CD4-positive, alpha-beta memory T cell (primary cell): ENCODE measurements around the gene HEMK1. TPM values are rescaled to one million over a fixed set of nuclear protein-coding genes. Genes with fewer than 3 reads are reported as not detected.

Experiments used
- CTCF ChIA-PET: fragments of 350-600 bp; sonication (Branson Sonifier 250); formaldehyde crosslinking; loops from one replicate; lab custom pipeline; 2021; ENCODE audit warnings: inconsistent platforms; ENCODE audit not compliant: partially characterized antibody; lab: Charles Lee
- POLR2A ChIA-PET: fragments of 350-600 bp; sonication (Branson Sonifier 250); formaldehyde crosslinking; loops from one replicate; lab custom pipeline; 2021; ENCODE audit not compliant: partially characterized antibody; lab: Charles Lee
- DNase-seq, 5 donors: peaks; one replicate each; pipeline versions ENCODE4 v3.0.0 to v3.0.0-alpha.2; 2020 to 2022; ENCODE audit warnings: mixed read lengths in 1 of 5
- H3K27ac ChIP-seq: one replicate; pipeline ENCODE4 v1.7.0; 2013; ENCODE audit warnings: low read depth, low read length
- H3K27me3 ChIP-seq: 2 replicates; pipeline ENCODE4 v1.7.0; 2013; ENCODE audit warnings: mild to moderate bottlenecking, low read length, moderate library complexity; ENCODE audit not compliant: insufficient read depth
- H3K36me3 ChIP-seq: 2 replicates; pipeline ENCODE4 v1.7.0; 2013; ENCODE audit warnings: mild to moderate bottlenecking, low read length, moderate library complexity; ENCODE audit not compliant: insufficient read depth
- H3K4me1 ChIP-seq: 2 replicates; pipeline ENCODE4 v1.7.0; 2013; ENCODE audit warnings: mild to moderate bottlenecking, low read length, moderate library complexity; ENCODE audit not compliant: insufficient read depth
- H3K4me3 ChIP-seq, 2 donors: one replicate each; pipeline ENCODE4 v1.7.0; 2013; ENCODE audit warnings: low read length in 2 of 2, mild to moderate bottlenecking in 1 of 2
- H3K9me3 ChIP-seq, 2 donors: one replicate each; pipeline ENCODE4 v1.7.0; 2013; ENCODE audit warnings: low read length in 2 of 2, control low read depth in 1 of 2; ENCODE audit not compliant: control insufficient read depth in 1 of 2
- H3K27ac Mint-ChIP-seq, 7 donors: one replicate each; pipeline ENCODE4 v1.8.0; 2020 to 2021; ENCODE audit warnings: mixed read lengths in 7 of 7, mild to moderate bottlenecking in 6 of 7, inconsistent platforms in 3 of 7, moderate library complexity in 3 of 7
- H3K27me3 Mint-ChIP-seq, 2 donors: one replicate each; pipeline ENCODE4 v1.8.0; 2020 to 2021; ENCODE audit warnings: mixed read lengths in 2 of 2
- H3K36me3 Mint-ChIP-seq, 2 donors: one replicate each; pipeline ENCODE4 v1.8.0; 2020 to 2021; ENCODE audit warnings: mixed read lengths in 2 of 2, inconsistent platforms in 1 of 2, mild to moderate bottlenecking in 1 of 2
- H3K4me1 Mint-ChIP-seq, 4 donors: one replicate each; pipeline ENCODE4 v1.8.0; 2020 to 2021; ENCODE audit warnings: mixed read lengths in 4 of 4, mild to moderate bottlenecking in 1 of 4
- H3K4me3 Mint-ChIP-seq, 8 donors: one replicate each; pipeline ENCODE4 v1.8.0; 2020 to 2021; ENCODE audit warnings: mixed read lengths in 8 of 8, mild to moderate bottlenecking in 7 of 8, moderate library complexity in 6 of 8, inconsistent platforms in 3 of 8
- H3K9me3 Mint-ChIP-seq, 8 donors: one replicate each; pipeline ENCODE4 v1.8.0; 2020 to 2021; ENCODE audit warnings: mixed read lengths in 8 of 8, mild to moderate bottlenecking in 5 of 8, inconsistent platforms in 3 of 8, moderate library complexity in 1 of 8
- intact Hi-C: fragments of 100-400 bp; cut with micrococcal nuclease; formaldehyde crosslinking; loops from one replicate; pipeline ENCODE4 v1.15.1; 2023
- polyA plus RNA-seq, 2 donors: library from polyadenylated mRNA; unstranded; fragments of 300-500 nt; fragmentation: Illumina TruSeq; gene quantifications; one replicate each; pipeline ENCODE4 v1.2.3, GENCODE V29; 2021
- total RNA-seq, 2 experiments: library from RNA; stranded (reverse); gene quantifications; one replicate each; pipeline ENCODE4 v1.2.3, GENCODE V29; 2021

The HEMK1 gene
- total and polyA plus RNA-seq, 4 experiments from 2014 or later: 21.2 to 56.7 (median 46.0) TPM

DNA sequence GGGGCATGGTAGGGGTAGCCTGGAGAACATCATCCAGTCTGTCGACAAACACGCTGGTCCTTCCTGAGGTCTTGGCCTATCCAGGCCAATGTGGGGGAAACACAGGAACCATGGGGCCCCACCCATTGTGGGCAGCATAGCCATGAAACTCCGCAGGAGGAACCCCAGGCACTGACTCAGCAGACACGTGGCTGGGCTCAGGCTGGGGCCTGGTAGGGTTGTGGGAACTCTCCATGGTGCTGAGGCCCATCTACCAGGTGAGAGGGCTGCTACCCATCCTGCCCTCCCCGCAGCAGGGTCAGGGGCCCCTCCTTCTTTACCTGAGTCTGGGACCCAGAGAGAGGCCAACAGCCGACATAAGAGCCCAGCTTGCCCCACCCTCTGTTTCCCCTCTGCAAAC, 43.3 kb upstream of the HEMK1 start:
- peak in 4 of 5 donors; percentile 12 to 37 (median 28) for DNase-seq
- H3K4me1 ChIP-seq: no peaks in the 10 kb centered on the region
- intact Hi-C loops: no loop called here
- Mint-ChIP-seq H3K36me3 (no peaks in the 10 kb centered on the region), H3K9me3 (no peaks in the 10 kb centered on the region), H3K4me1 (no peaks in the 10 kb centered on the region), H3K27ac (no peak overlapping the region), H3K27me3 (peaks cover 5 to 15% of the 10 kb centered on the region in 2 donors), H3K4me3 (no peak overlapping the region)
- CTCF ChIA-PET: no interaction called here
- H3K9me3 ChIP-seq: no peaks in the 10 kb centered on the region
- no peak overlapping the region for H3K4me3 ChIP-seq
- POLR2A ChIA-PET: no interaction called here
- H3K27ac ChIP-seq: no peak overlapping the region
- H3K27me3 ChIP-seq: no peaks in the 10 kb centered on the region
- H3K36me3 ChIP-seq: no peaks in the 10 kb centered on the region

DNA sequence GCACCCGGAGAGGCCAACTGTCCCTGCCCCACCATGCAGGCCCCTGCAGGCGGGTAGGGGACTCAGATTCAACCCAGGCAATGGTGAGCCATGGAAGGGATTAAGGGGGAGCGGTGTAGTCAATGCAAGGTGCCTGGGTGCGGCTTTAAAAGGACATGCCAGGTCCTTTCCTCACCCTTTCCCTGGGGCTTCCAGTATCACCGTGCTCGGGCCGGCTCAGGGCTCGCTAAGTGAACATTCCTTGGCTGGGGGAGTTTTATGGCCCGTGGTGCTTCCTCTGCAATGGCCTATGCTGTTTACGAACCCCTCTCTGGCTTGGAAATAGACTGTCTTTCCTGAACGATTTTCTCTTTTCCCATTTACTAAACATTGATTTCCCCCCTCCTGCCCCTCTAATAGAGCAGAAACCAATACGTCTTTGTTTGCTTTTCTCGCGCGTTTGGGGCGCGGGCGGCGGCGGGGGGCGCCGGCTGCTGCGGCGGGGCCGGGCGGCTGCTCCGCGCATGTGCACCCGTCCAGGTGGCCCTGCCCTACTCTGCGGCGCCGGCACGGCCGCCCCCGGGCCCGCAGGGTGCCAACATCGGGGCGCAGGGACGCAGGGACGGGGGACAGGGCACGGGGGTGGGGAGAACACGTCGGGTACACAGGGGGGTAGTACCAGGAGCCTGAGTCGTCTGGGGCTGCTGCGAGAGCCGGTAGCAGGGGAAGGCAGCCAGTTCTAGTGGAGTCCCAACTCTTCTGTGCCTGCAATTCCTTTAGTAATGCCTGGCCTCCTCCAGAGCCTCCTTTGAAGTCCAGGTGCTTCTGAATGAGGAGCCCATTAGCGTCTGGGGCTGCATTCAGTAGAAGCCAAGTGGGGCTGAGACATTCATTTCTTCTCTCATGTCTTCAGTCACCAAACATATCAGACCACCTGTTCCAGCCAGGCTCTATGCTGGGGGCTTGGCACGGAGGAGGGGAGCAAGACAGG, 39.0 kb upstream of the HEMK1 start:
- Mint-ChIP-seq H3K4me3 (no peak overlapping the region), H3K27me3 (peaks cover 5 to 23% of the 10 kb centered on the region in 2 donors), H3K4me1 (no peaks in the 10 kb centered on the region), H3K9me3 (no peaks in the 10 kb centered on the region), H3K36me3 (no peaks in the 10 kb centered on the region), H3K27ac (no peak overlapping the region)
- Histone ChIP-seq H3K4me3 (no peak overlapping the region), H3K9me3 (no peaks in the 10 kb centered on the region), H3K27ac (no peak overlapping the region), H3K4me1 (no peaks in the 10 kb centered on the region), H3K27me3 (no peaks in the 10 kb centered on the region), H3K36me3 (no peaks in the 10 kb centered on the region)
- intact Hi-C loops: no loop called here
- no peak for DNase-seq
- POLR2A ChIA-PET: no interaction called here
- CTCF ChIA-PET: no interaction called here

DNA sequence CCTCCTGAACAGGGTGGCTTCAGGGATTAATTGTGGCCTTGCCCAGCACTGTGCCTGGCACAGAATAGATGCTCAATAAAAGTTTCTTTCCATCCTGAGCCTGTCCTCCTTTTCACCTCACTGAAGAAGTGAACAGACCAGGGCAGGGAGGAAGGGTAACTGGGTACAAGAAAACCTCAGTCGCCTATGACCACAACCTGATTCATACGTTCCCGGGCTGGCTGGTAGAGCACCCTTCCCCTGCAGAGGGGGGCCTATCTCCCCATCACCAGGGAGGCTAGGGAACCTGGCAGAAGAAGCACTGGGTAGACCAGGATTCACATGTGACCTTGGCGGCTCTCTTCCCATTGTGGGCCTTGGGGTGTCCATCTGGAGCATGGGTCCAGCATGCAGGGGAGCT, 38.1 kb upstream of the HEMK1 start:
- ChIA-PET CTCF (no interaction called here), POLR2A (no interaction called here)
- Histone ChIP-seq H3K4me3 (no peak overlapping the region), H3K27ac (no peak overlapping the region), H3K36me3 (no peaks in the 10 kb centered on the region), H3K27me3 (no peaks in the 10 kb centered on the region), H3K9me3 (no peaks in the 10 kb centered on the region), H3K4me1 (no peaks in the 10 kb centered on the region)
- H3K4me1 Mint-ChIP-seq: no peaks in the 10 kb centered on the region
- no peak overlapping the region for H3K27ac Mint-ChIP-seq
- no peaks in the 10 kb centered on the region for H3K36me3 Mint-ChIP-seq
- intact Hi-C loops: no loop called here
- no peak for DNase-seq
- no peaks in the 10 kb centered on the region for H3K9me3 Mint-ChIP-seq
- peaks cover 5 to 26% of the 10 kb centered on the region in 2 donors for H3K27me3 Mint-ChIP-seq
- H3K4me3 Mint-ChIP-seq: no peak overlapping the region

DNA sequence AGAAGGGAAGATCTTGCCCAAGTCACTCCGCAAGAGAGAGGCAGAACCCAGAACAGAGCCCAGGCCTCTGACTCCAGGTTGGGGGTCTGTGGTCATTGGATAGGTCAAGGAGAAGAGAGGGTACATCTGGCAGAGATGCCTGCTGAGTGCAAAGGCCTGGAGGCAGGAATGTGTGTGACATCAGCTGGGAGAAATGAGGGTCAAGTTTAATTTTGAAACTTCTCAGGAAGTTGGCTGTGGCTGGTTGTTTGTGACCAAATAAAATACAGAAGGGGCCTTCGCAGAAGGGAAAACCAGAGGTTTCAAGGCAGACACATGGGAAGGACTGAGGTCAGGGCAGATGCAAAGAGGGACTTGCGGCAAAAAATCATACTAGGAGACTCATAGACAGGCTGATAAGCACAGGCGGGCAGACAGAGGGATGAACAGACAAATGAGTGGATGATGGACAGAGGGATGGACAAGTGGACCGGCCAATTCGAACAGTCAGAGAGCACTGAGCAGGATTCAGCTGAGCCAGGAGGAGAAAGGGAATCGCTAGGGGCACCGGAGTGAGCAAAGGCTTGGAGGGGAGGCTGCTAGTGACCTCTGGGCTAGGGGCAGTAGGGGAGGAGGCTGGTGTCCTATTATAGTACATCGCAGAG, 37.1 kb upstream of the HEMK1 start:
- H3K36me3 ChIP-seq: no peaks in the 10 kb centered on the region
- H3K4me3 ChIP-seq: no peak overlapping the region
- Mint-ChIP-seq H3K36me3 (no peaks in the 10 kb centered on the region), H3K27me3 (peaks cover 7 to 26% of the 10 kb centered on the region in 2 donors), H3K4me3 (no peak overlapping the region), H3K27ac (no peak overlapping the region), H3K4me1 (no peaks in the 10 kb centered on the region), H3K9me3 (no peaks in the 10 kb centered on the region)
- DNase-seq: no peak
- POLR2A ChIA-PET: no interaction called here
- no peak overlapping the region for H3K27ac ChIP-seq
- no peaks in the 10 kb centered on the region for H3K9me3 ChIP-seq
- no peaks in the 10 kb centered on the region for H3K27me3 ChIP-seq
- intact Hi-C loops: no loop called here
- no peaks in the 10 kb centered on the region for H3K4me1 ChIP-seq
- CTCF ChIA-PET: no interaction called here

DNA sequence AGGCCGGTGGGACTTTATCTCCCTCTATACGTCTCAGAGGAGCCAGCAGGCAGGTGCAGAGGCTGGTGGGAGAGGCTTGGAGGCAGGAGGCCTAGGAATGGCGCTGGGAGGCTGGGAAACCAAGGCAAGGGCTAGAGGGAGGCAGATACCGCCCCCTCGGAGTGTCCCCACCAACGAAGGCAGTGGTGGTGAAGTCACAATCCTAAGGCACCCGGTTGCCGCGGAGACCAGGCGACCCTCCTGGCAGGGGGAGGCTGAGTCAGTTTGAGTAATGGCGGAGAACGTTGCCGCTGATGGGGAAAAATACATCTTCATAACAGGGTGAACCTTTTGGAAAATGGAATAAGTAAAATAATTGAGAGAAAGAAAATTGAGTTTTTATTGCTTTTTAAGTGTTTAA, 36.0 kb upstream of the HEMK1 start:
- no peaks in the 10 kb centered on the region for H3K27me3 ChIP-seq
- H3K4me1 ChIP-seq: no peaks in the 10 kb centered on the region
- Mint-ChIP-seq H3K4me1 (no peaks in the 10 kb centered on the region), H3K36me3 (no peaks in the 10 kb centered on the region), H3K4me3 (no peak overlapping the region), H3K27ac (no peak overlapping the region), H3K9me3 (no peaks in the 10 kb centered on the region), H3K27me3 (peaks cover 10 to 21% of the 10 kb centered on the region in 2 donors)
- CTCF ChIA-PET: no interaction called here
- intact Hi-C loops: no loop called here
- DNase-seq: no peak
- no peaks in the 10 kb centered on the region for H3K9me3 ChIP-seq
- no peak overlapping the region for H3K4me3 ChIP-seq
- H3K27ac ChIP-seq: no peak overlapping the region
- POLR2A ChIA-PET: no interaction called here
- H3K36me3 ChIP-seq: no peaks in the 10 kb centered on the region

DNA sequence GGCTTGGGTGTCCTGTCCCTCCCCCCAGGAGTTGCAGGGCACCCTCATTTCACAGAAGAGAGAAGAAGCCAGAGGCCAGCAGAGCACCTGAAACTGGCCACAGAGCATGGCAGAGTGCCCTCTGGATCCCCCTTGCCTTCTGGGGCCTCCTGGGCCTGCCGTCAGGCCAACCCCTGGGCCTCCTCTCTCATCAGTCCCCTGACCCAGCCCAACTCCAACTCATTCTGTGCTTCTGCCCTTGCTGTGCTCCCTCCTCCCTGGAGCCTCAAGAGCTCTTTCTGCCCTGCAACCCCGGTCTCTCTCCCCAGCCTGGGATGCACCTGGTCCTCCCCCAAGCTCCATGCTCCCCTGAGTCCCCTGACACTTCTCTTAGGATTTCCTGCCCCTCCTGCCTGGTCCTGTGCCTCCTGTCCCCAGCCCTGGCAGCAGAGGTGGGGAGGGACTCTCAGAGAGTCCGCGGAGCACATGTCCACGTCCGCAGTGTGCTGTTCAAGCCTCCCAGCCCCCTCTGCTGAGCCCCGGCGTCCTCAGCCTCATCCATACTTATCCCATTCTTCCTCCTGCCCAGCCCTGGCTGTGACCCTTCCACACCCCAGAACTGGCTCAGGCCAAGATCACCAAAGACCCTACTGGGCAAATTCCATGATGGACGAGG, 35.4 kb upstream of the HEMK1 start:
- H3K9me3 Mint-ChIP-seq: no peaks in the 10 kb centered on the region

More for the DNA sequence above, 35.4 kb upstream of the HEMK1 start:
- peaks cover 9 to 18% of the 10 kb centered on the region in 2 donors for H3K27me3 Mint-ChIP-seq
- no peak overlapping the region for H3K4me3 Mint-ChIP-seq
- H3K4me1 ChIP-seq: no peaks in the 10 kb centered on the region
- H3K27ac Mint-ChIP-seq: peak overlapping the region in 2 of 7 donors; percentile 46 to 72
- H3K4me3 ChIP-seq: no peak overlapping the region
- intact Hi-C loops: no loop called here
- no peaks in the 10 kb centered on the region for H3K36me3 ChIP-seq
- no peak for DNase-seq
- H3K27me3 ChIP-seq: no peaks in the 10 kb centered on the region
- no peaks in the 10 kb centered on the region for H3K4me1 Mint-ChIP-seq
- no peak overlapping the region for H3K27ac ChIP-seq
- ChIA-PET CTCF (interaction anchor here (1.6 kb wide), 1 partner anchor 17 kb away, joined by 6 read pairs; no protein-coding TSS in a partner anchor), POLR2A (no interaction called here)
- no peaks in the 10 kb centered on the region for H3K36me3 Mint-ChIP-seq
- H3K9me3 ChIP-seq: no peaks in the 10 kb centered on the region
